ENCODE data around the gene HJV.
A peak's percentile ranks its signal among the peaks of the same experiment; 100 is the strongest.

Gene HJV

GRCh38 chr1:145978854-145979745 is 42.4 kb downstream of the HJV start:
- peak in 1 of 2 donors; percentile 61 for DNase-seq (ENCODE audit: low read depth in 2 of 2, low spot score in 1 of 2)

- DNase-seq (ENCODE audit: low read depth in 2 of 2, low spot score in 1 of 2): no peak
Measured at GRCh38 chr1:145978471-145978853, 43.1 kb downstream of the HJV start.

- DNase-seq (ENCODE audit: low read depth in 2 of 2, low spot score in 1 of 2): peak in 1 of 2 donors; percentile 58
Measured at GRCh38 chr1:145977486-145978470, 43.8 kb downstream of the HJV start.

GRCh38 chr1:145977016-145977415 is 44.5 kb downstream of the HJV start:
- no peak for DNase-seq (ENCODE audit: low read depth in 2 of 2, low spot score in 1 of 2)

DNA sequence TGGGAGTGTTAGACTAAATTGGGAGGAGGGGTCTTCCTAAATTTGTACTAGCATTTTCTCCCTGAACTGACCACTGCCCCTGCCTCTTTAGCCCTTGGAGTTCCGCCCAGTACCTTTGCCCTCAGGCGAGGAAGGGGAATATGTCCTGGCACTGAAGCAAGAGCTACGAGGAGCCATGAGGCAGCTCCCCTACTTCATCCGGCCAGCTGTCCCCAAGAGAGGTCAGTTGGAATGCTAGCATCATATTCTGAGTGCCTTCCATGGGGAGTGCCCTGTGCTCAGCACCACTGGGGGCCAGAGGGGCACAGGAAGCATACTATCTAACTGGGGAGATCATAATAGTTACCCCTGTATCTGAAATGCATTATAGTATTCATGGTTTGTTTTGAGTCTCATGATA is 46.3 kb downstream of the HJV start:
- DNase-seq (ENCODE audit: low read depth in 2 of 2, low spot score in 1 of 2): no peak

GRCh38 chr1:145974721-145975120 is 46.8 kb downstream of the HJV start:
- DNase-seq (ENCODE audit: low read depth in 2 of 2, low spot score in 1 of 2): no peak

- no peak for DNase-seq (ENCODE audit: low read depth in 2 of 2, low spot score in 1 of 2)
Measured at GRCh38 chr1:145972580-145972979, 49.0 kb downstream of the HJV start.
